ENCODE results near the gene RGL1. TPM values are rescaled to one million over a fixed set of nuclear protein-coding genes. Genes with fewer than 3 reads are reported as not detected.

The RGL1 gene
- total RNA-seq, 4 donors from 2014 or later: 9.3 to 36.3 (median 16.3) TPM

DNA sequence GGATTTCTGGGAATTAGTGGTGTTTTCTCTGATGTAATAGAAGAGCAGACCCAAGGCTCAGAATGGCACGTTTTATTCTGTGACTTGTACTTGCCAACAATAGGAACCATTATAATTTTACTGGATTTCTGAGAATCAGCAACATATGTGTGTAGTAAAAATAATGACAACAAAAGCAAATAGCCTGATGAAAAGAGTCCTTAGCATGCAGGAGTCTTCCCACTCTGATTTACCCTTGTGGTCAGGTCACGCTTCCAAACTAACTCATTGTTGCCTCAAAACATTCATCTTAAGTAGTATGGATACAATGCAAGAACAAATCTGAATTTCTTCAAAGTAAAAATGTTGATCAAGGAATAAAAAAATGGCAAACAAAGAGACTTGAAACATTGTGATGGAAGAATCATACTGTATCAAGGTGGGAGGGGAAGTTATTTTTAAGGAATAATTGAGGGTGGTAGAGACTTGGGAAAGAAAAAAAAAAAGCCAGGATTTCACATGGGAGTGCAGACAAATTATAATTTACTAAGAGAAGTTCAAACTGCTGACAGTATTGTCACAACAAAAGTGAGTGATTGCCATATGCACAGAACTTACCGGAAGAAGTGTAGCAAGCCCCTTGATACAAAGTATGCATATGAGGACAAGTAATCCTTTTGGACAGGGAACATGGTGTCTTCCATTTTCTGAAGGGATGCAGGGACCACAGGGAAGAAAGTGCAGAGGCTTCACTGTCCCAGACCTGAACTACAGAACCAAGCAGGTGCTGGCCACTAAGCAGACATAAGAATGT lies 31.2 kb upstream of the RGL1 start:
- 89 to 93% methylated on average over 3 of the region's 3 CpGs for WGBS, 2 donors
- Histone ChIP-seq H3K4me1 (no peaks in the 10 kb centered on the region), H3K36me3 (no peaks in the 10 kb centered on the region), H3K27ac (no peak overlapping the region), H3K4me3 (replicated peaks in 1 of 3) (no peak overlapping the region), H3K27me3 (no peaks in the 10 kb centered on the region), H3K9me3 (no peaks in the 10 kb centered on the region)
- DNase-seq: no peak
- TF ChIP-seq POLR2A (IDR thresholded peaks at IDR 0.05): no peak
- TF ChIP-seq, protein P1, sequence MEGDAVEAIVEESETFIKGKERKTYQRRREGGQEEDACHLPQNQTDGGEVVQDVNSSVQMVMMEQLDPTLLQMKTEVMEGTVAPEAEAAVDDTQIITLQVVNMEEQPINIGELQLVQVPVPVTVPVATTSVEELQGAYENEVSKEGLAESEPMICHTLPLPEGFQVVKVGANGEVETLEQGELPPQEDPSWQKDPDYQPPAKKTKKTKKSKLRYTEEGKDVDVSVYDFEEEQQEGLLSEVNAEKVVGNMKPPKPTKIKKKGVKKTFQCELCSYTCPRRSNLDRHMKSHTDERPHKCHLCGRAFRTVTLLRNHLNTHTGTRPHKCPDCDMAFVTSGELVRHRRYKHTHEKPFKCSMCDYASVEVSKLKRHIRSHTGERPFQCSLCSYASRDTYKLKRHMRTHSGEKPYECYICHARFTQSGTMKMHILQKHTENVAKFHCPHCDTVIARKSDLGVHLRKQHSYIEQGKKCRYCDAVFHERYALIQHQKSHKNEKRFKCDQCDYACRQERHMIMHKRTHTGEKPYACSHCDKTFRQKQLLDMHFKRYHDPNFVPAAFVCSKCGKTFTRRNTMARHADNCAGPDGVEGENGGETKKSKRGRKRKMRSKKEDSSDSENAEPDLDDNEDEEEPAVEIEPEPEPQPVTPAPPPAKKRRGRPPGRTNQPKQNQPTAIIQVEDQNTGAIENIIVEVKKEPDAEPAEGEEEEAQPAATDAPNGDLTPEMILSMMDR (IDR thresholded peaks at IDR 0.05): no peak
- intact Hi-C loops (cut with DNase I): no loop called here

DNA sequence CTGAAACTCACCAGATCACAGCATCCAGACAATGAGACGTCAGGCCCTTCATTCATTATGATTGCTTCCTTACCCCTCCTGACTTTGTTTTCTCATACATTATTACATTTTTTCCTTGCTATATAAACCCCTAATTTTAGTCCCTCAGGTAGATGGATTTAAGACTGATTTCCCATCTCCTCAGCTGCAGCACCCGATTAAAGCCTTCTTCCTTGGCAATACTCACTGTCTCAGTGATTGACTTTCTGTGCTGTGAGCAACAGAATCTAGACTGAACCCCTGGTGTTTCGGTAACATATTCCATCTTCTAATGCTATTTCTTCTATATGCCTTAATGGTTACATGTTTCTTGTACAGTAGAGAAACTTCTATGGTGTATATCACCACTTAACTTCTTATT lies 30.0 kb upstream of the RGL1 start:
- DNase-seq: no peak
- no peak overlapping the region for H3K4me3 ChIP-seq (replicated peaks in 1 of 3)
- H3K36me3 ChIP-seq: no peaks in the 10 kb centered on the region
- H3K27ac ChIP-seq: no peak overlapping the region
- no peak for TF ChIP-seq POLR2A (IDR thresholded peaks at IDR 0.05)
- TF ChIP-seq, protein P1 (IDR thresholded peaks at IDR 0.05): no peak
- intact Hi-C loops (cut with DNase I): no loop called here
- H3K27me3 ChIP-seq: no peaks in the 10 kb centered on the region
- no peaks in the 10 kb centered on the region for H3K9me3 ChIP-seq
- WGBS, 2 donors: 96 to 99% methylated on average over 3 of the region's 3 CpGs
- no peaks in the 10 kb centered on the region for H3K4me1 ChIP-seq

DNA sequence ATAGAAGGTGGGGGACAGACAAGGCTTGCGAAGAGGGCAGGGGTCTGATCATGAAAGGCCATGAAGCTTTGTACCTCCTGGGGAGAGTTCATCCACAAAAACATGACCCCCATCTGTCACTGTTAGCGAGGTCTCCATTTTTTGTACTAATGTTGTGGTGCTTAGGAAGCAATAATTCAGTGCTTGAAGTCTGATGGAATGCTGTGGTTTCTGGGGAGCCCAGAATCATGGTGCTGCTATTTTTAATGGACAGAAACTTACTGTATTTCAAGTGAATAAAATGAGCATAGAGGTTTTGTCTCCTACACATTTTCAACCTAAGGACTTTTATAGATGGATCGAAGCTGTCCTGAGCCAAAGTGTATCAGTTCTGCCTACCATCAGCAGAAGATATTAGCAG lies 28.2 kb upstream of the RGL1 start:
- Histone ChIP-seq H3K27ac (no peak overlapping the region), H3K36me3 (no peaks in the 10 kb centered on the region), H3K9me3 (no peaks in the 10 kb centered on the region), H3K27me3 (no peaks in the 10 kb centered on the region), H3K4me1 (no peaks in the 10 kb centered on the region), H3K4me3 (replicated peaks in 1 of 3) (no peak overlapping the region)
- no peak for DNase-seq
- 90 to 95% methylated on average over 3 of the region's 3 CpGs for WGBS, 2 donors
- TF ChIP-seq, protein P1 (IDR thresholded peaks at IDR 0.05): no peak
- no peak for TF ChIP-seq POLR2A (IDR thresholded peaks at IDR 0.05)
- intact Hi-C loops (cut with DNase I): no loop called here

DNA sequence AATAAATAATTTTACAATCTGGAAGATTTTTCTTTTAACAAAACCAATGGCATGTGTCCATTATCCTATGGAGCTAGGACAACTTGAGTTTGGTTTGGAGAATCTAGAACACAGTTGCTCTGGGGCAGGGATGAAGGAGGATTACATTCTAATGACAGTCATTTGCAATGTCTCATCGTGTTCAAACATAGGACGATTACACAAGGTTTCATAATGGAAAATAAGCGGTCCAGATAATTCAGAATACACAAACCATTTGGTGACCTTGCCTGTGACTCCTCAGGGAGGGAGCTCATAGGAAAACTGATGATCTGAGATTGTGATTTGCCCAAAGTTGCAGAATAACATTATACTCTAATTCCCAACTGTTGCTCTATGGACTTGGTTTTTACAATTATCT lies 27.6 kb upstream of the RGL1 start:
- H3K4me1 ChIP-seq: no peaks in the 10 kb centered on the region
- H3K9me3 ChIP-seq: no peaks in the 10 kb centered on the region
- no peak overlapping the region for H3K27ac ChIP-seq
- intact Hi-C loops (cut with DNase I): no loop called here
- no peak overlapping the region for H3K4me3 ChIP-seq (replicated peaks in 1 of 3)
- TF ChIP-seq POLR2A (IDR thresholded peaks at IDR 0.05): no peak
- TF ChIP-seq, protein P1 (IDR thresholded peaks at IDR 0.05): no peak
- no peak for DNase-seq
- no peaks in the 10 kb centered on the region for H3K36me3 ChIP-seq
- no peaks in the 10 kb centered on the region for H3K27me3 ChIP-seq
- 91 to 93% methylated on average over 3 of the region's 3 CpGs for WGBS, 2 donors

GRCh38 chr1:183778045-183778444 lies 26.9 kb upstream of the RGL1 start:
- DNase-seq: no peak
- WGBS, 2 donors: 85 to 94% methylated on average over 3 of the region's 3 CpGs
- TF ChIP-seq, protein P1 (IDR thresholded peaks at IDR 0.05): no peak
- TF ChIP-seq POLR2A (IDR thresholded peaks at IDR 0.05): no peak
- Histone ChIP-seq H3K9me3 (no peaks in the 10 kb centered on the region), H3K36me3 (no peaks in the 10 kb centered on the region), H3K4me1 (no peaks in the 10 kb centered on the region), H3K27me3 (no peaks in the 10 kb centered on the region), H3K27ac (no peak overlapping the region), H3K4me3 (replicated peaks in 1 of 3) (no peak overlapping the region)
- intact Hi-C loops (cut with DNase I): no loop called here
